Measurements from ENCODE around the gene CDR2L. TPM values are rescaled to one million over a fixed set of nuclear protein-coding genes. Genes with fewer than 3 reads are reported as not detected.
A peak's percentile ranks its signal among the peaks of the same experiment; 100 is the strongest.
"Not testable (repeated sequence)": the region's sequence is repeated elsewhere in the genome, so short reads cannot be mapped to it uniquely, and the experiment has no call there.

Gene CDR2L
- total RNA-seq, 2 experiments from 2014 or later = 0.08 TPM; not detected in 1

DNA sequence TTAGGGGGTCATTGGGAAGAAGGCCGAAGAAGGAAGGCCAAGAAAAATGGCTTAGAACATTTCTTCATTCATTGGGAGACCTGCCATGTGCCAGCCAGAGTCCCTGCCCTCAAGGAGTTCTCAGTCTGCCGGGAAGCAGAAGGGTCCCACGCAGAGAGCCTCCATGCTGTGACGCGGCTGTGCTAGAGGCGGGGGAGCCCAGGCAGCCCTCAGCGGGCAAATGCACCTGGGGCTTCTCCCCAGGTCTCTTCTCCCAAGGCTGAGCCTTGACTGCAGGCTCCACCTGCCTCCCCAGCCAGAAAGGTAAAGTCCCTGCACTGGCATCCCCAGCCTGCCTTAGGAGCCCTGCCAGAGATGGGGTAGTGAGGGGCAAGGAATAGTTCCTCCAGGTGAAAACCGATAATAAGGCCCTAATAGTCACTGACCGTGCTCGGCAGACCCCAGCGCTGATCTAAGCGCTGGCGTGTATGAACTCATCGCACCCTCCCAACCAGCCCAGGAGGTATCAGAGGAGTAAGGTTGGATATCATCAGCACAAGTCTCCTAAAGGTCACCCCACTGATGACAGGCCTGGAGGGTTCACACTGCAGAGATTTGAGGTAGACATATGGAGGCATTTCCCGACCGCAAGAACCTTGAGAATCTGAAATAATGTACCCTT lies 6.0 kb upstream of the CDR2L start:
- Mint-ChIP-seq H3K4me1 (ENCODE audit: low read depth) (peaks cover 22% of the 10 kb centered on the region), H3K4me3 (peak overlapping the region; percentile 91), H3K27ac (peak overlapping the region; percentile 89), H3K36me3 (ENCODE audit: low read depth) (no peaks in the 10 kb centered on the region), H3K9me3 (no peaks in the 10 kb centered on the region), H3K27me3 (no peaks in the 10 kb centered on the region)
- DNase-seq (no peak), ATAC-seq (ENCODE audit: poor library complexity) (no peak)
- H3K4me1 ChIP-seq (ENCODE audit: insufficient read depth, low read length) = peaks cover 19% of the 10 kb centered on the region
- ChIA-PET CTCF (interaction anchor here (0.6 kb wide), 1 partner anchor 198 kb away, joined by 4 read pairs; no protein-coding TSS in a partner anchor), POLR2A (no interaction called here)
- TF ChIP-seq, protein P1, sequence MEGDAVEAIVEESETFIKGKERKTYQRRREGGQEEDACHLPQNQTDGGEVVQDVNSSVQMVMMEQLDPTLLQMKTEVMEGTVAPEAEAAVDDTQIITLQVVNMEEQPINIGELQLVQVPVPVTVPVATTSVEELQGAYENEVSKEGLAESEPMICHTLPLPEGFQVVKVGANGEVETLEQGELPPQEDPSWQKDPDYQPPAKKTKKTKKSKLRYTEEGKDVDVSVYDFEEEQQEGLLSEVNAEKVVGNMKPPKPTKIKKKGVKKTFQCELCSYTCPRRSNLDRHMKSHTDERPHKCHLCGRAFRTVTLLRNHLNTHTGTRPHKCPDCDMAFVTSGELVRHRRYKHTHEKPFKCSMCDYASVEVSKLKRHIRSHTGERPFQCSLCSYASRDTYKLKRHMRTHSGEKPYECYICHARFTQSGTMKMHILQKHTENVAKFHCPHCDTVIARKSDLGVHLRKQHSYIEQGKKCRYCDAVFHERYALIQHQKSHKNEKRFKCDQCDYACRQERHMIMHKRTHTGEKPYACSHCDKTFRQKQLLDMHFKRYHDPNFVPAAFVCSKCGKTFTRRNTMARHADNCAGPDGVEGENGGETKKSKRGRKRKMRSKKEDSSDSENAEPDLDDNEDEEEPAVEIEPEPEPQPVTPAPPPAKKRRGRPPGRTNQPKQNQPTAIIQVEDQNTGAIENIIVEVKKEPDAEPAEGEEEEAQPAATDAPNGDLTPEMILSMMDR (IDR thresholded peaks at IDR 0.05) = no peak
- H3K9me3 ChIP-seq (ENCODE audit: control insufficient read depth in 1 of 2, insufficient read depth in 1 of 2, low read length in 2 of 2) = no peaks in the 10 kb centered on the region
- H3K27me3 ChIP-seq (ENCODE audit: control insufficient read depth in 1 of 2, insufficient read depth in 2 of 2, low read length in 2 of 2) = no peaks in the 10 kb centered on the region
- H3K4me3 ChIP-seq (ENCODE audit: low read length) = peak overlapping the region; percentile 80
- no peaks in the 10 kb centered on the region for H3K36me3 ChIP-seq (ENCODE audit: insufficient read depth, low read length)
- intact Hi-C loops (cut with DNase I, micrococcal nuclease) = loop anchor here in 1 of 2 experiments (5.0 to 10.0 kb wide), 2 partner anchors 66 to 423 kb away; partner anchors contain the start of genes ATP5PD, GRB2 and KCTD2
- H3K27ac ChIP-seq (ENCODE audit: low read depth in 1 of 2, low read length in 2 of 2) = peak overlapping the region; percentile 36 to 71

DNA sequence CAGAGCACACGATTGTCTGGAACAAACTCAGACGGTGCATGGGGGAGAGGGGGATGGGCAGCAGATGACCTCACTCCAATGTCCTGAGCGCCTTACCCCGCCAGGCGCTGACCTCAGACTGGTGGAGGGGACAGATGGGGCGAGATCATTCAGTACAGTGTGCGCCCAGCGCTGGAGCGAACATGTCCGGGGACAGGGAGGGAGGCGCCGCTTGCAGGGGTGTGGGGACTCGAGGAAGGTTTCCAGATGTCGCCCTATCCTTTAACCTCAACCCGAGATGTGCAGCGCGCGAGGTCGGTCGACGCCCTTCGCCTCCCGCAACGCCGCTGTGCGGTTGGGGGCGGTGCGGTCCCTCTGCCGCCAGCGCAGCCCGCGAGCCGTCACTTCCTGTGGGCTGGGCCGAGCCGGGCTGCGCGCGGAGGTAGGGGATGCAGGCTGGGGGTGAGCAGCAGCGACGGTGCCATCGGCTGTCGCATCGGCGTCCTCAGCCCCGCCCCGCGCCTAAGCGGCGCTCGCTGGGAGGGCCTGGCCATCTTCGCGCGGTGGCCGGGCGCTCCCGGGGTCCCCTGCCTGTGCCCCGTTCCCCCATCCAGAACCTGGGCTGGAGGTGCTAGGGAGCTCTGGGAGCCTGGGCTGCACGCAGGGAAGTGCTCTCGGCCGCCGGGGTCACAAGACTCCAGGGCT lies 5.3 kb upstream of the CDR2L start:
- peak; percentile 91 for ATAC-seq (ENCODE audit: poor library complexity)
- POLR2A ChIA-PET = interaction anchor here (1.0 to 2.5 kb wide), 3 partner anchors 10 to 52 kb away, joined by 3 to 11 read pairs (median 10); partner anchors contain the start of genes HID1 and MRPL58

DNA sequence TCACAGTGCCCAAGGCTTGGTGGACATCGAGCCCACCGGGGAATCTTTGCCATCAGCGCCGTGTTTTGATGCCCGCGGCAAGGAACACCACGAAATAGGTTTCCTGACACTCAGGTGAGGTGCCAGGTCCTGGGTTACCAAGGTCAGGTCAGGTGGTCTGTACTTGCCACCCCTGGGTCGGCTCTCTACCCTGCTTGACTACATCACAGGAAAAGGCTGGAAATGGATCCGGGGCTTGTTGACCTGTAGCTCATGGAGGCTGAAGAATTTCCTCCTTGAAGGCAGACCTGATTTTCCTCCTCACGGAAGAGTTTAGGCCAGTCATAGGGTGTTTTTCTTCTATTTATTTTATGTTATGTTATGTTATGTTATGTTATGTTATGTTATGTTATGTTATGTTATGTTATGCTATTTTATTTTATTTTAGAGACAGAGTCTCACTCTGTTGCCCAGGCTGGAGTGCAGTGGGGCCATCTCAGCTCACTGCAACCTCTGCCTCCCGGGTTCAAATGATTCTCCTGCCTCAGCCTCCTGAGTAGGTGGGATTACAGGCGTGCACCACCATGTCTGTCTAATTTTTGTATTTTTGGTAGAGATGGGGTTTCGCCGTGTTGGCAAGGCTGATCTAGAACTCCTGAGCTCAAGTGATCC lies 4.6 kb upstream of the CDR2L start:
- CTCF ChIA-PET = interaction anchor here (1.2 to 1.7 kb wide), 3 partner anchors 21 to 29 kb away, joined by 4 to 7 read pairs (median 4); partner anchors contain the start of gene MRPL58
- H3K36me3 ChIP-seq (ENCODE audit: insufficient read depth, low read length) = not testable (repeated sequence)

More for the DNA sequence above, 5.3 kb upstream of the CDR2L start:
- DNase-seq = peak; percentile 61 to 93 (median 77)
- peaks cover 2% of the 10 kb centered on the region for H3K27me3 Mint-ChIP-seq
- no peaks in the 10 kb centered on the region for H3K9me3 Mint-ChIP-seq
- no peaks in the 10 kb centered on the region for H3K27me3 ChIP-seq (ENCODE audit: control insufficient read depth in 1 of 2, insufficient read depth in 2 of 2, low read length in 2 of 2)
- peak overlapping the region; percentile 89 for H3K27ac Mint-ChIP-seq
- H3K36me3 ChIP-seq (ENCODE audit: insufficient read depth, low read length) = no peaks in the 10 kb centered on the region
- H3K9me3 ChIP-seq (ENCODE audit: control insufficient read depth in 1 of 2, insufficient read depth in 1 of 2, low read length in 2 of 2) = no peaks in the 10 kb centered on the region
- peak overlapping the region; percentile 53 to 71 for H3K27ac ChIP-seq (ENCODE audit: low read depth in 1 of 2, low read length in 2 of 2)
- peaks cover 26% of the 10 kb centered on the region for H3K4me1 ChIP-seq (ENCODE audit: insufficient read depth, low read length)
- TF ChIP-seq, protein P1 (IDR thresholded peaks at IDR 0.05) = no peak
- peak overlapping the region; percentile 80 for H3K4me3 ChIP-seq (ENCODE audit: low read length)
- H3K4me3 Mint-ChIP-seq = peak overlapping the region; percentile 91
- no peaks in the 10 kb centered on the region for H3K36me3 Mint-ChIP-seq (ENCODE audit: low read depth)
- H3K4me1 Mint-ChIP-seq (ENCODE audit: low read depth) = peaks cover 29% of the 10 kb centered on the region
- intact Hi-C loops (cut with DNase I, micrococcal nuclease) = loop anchor here (2.0 to 10.0 kb wide), 4 partner anchors 31 to 423 kb away; partner anchors contain the start of genes ATP5PD (in 1 of the 2), GRB2 (in 1 of the 2), KCTD2 (in 1 of the 2) and MRPL58 (in 1 of the 2)
- CTCF ChIA-PET = no interaction called here

More for the DNA sequence above, 4.6 kb upstream of the CDR2L start:
- H3K9me3 ChIP-seq (ENCODE audit: control insufficient read depth in 1 of 2, insufficient read depth in 1 of 2, low read length in 2 of 2); H3K27me3 Mint-ChIP-seq; H3K27me3 ChIP-seq (ENCODE audit: control insufficient read depth in 1 of 2, insufficient read depth in 2 of 2, low read length in 2 of 2); H3K9me3 Mint-ChIP-seq; H3K36me3 Mint-ChIP-seq (ENCODE audit: low read depth); ATAC-seq (ENCODE audit: poor library complexity): not testable (repeated sequence)
- Histone ChIP-seq H3K27ac (ENCODE audit: low read depth in 1 of 2, low read length in 2 of 2) (peak overlapping the region; percentile 53 to 57), H3K4me1 (ENCODE audit: insufficient read depth, low read length) (peaks cover 28% of the 10 kb centered on the region), H3K4me3 (ENCODE audit: low read length) (peak overlapping the region; percentile 55)
- peak overlapping the region; percentile 91 for H3K4me3 Mint-ChIP-seq
- POLR2A ChIA-PET = interaction anchor here (0.6 to 2.5 kb wide), 6 partner anchors 9 to 84 kb away, joined by 3 to 11 read pairs (median 4); partner anchors contain the start of genes HID1 and MRPL58
- H3K4me1 Mint-ChIP-seq (ENCODE audit: low read depth) = peaks cover 32% of the 10 kb centered on the region
- peak overlapping the region; percentile 89 for H3K27ac Mint-ChIP-seq
- intact Hi-C loops (cut with DNase I, micrococcal nuclease) = loop anchor here (2.0 to 10.0 kb wide), 4 partner anchors 30 to 422 kb away; partner anchors contain the start of genes ATP5PD (in 1 of the 2), GRB2 (in 1 of the 2), KCTD2 (in 1 of the 2) and MRPL58 (in 1 of the 2)
- peak in 1 of 14 experiments; percentile 27 for DNase-seq
